Hepatocyte (in vitro differentiated cells): ENCODE results near the gene TNNI3K.

Experiments used
- CTCF ChIP-seq: fragments of 200-600 bp; sonication (generic); IDR thresholded peaks from 2 replicates; pipeline ENCODE4 v1.5.1; 2016; ENCODE audit warnings: antibody characterized with exemption, mild to moderate bottlenecking; ENCODE audit not compliant: poor library complexity
- EZH2 ChIP-seq: fragments of 200-600 bp; sonication (generic); IDR thresholded peaks from 2 replicates; pipeline ENCODE4 v1.6.1; 2016; ENCODE audit warnings: antibody characterized with exemption, mild to moderate bottlenecking, borderline replicate concordance
- EZH2phosphoT487 ChIP-seq: fragments of 200-600 bp; sonication (generic); IDR thresholded peaks from one replicate; pipeline ENCODE4 v1.6.1; 2018; ENCODE audit warnings: antibody characterized with exemption, mild to moderate bottlenecking, low read depth, moderate library complexity; ENCODE audit not compliant: unreplicated experiment, severe bottlenecking

GRCh38 chr1:74407902-74408301 is 172.7 kb downstream of the TNNI3K start:
- no peak for TF ChIP-seq EZH2
- TF ChIP-seq CTCF, result no peak
- no peak for TF ChIP-seq EZH2phosphoT487
